GM19035 (cell line): ENCODE measurements around the gene ZNF207.
"Not testable (repeated sequence)": the region's sequence is repeated elsewhere in the genome, so short reads cannot be mapped to it uniquely, and the experiment has no call there.

ENCODE experiments used
- ATAC-seq: cut with Tn5 transposase; IDR thresholded peaks from one replicate; pipeline ENCODE4 v1.9.1; 2021; ENCODE audit not compliant: unreplicated experiment

ZNF207 gene

GRCh38 chr17:32386844-32387243 is 36.9 kb downstream of the ZNF207 start:
- ATAC-seq = no peak

- ATAC-seq = not testable (repeated sequence)
Observed at GRCh38 chr17:32388128-32388527, 38.2 kb downstream of the ZNF207 start.

- ATAC-seq = no peak
Observed at GRCh38 chr17:32388613-32389459, 38.9 kb downstream of the ZNF207 start.

GRCh38 chr17:32393904-32394303 is 43.9 kb downstream of the ZNF207 start:
- no peak for ATAC-seq

- ATAC-seq = no peak
Observed at GRCh38 chr17:32396343-32396742, 46.4 kb downstream of the ZNF207 start.

- no peak for ATAC-seq
Observed at GRCh38 chr17:32398946-32399345, 49.0 kb downstream of the ZNF207 start.

- ATAC-seq = not testable (repeated sequence)
Observed at GRCh38 chr17:32410085-32410484, 60.1 kb downstream of the ZNF207 start.

- ATAC-seq = no peak
Observed at GRCh38 chr17:32426894-32427293, 76.9 kb downstream of the ZNF207 start.

- ATAC-seq = no peak
Observed at GRCh38 chr17:32429598-32429997, 79.6 kb downstream of the ZNF207 start.
